CD14-positive monocyte (primary cell): ENCODE data around the gene PRKN. TPM values are rescaled to one million over a fixed set of nuclear protein-coding genes. Genes with fewer than 3 reads are reported as not detected.

Source experiments
- DNase-seq, 3 donors: peaks; one replicate each; pipeline ENCODE4 v3.0.0-alpha.2; 2011 to 2022
- H2AFZ ChIP-seq: 2 replicates; pipeline ENCODE4 v1.6.0; 2012; ENCODE audit warnings: mild to moderate bottlenecking, low read depth, low read length, inconsistent platforms; ENCODE audit not compliant: insufficient read depth, poor library complexity, severe bottlenecking
- H3K27ac ChIP-seq, 2 donors: 1 replicate in 1 of 2; 2 replicates in 1 of 2; pipeline ENCODE4 v1.5.1; 2012 to 2013; ENCODE audit warnings: low read length in 2 of 2, control low read depth in 1 of 2, inconsistent platforms in 1 of 2, low read depth in 1 of 2, mild to moderate bottlenecking in 1 of 2
- H3K27me3 ChIP-seq, 2 donors: one replicate each; pipeline versions ENCODE4 v1.6.0 to v1.6.1; 2011 to 2013; ENCODE audit warnings: low read length in 2 of 2; ENCODE audit not compliant: control insufficient read depth in 2 of 2, insufficient read depth in 2 of 2
- H3K36me3 ChIP-seq, 2 donors: replicated peaks in 1 of 2; 1 replicate in 1 of 2; 2 replicates in 1 of 2; pipeline versions ENCODE4 v1.5.1 to v1.6.1; 2012 to 2013; ENCODE audit warnings: low read length in 2 of 2, control low read depth in 1 of 2, inconsistent platforms in 1 of 2, mild to moderate bottlenecking in 1 of 2; ENCODE audit not compliant: insufficient read depth in 2 of 2, control insufficient read depth in 1 of 2
- H3K4me1 ChIP-seq, 2 donors: 1 replicate in 1 of 2; 2 replicates in 1 of 2; pipeline versions ENCODE4 v1.5.1 to v1.6.1; 2012 to 2013; ENCODE audit warnings: low read length in 2 of 2, control low read depth in 1 of 2, inconsistent platforms in 1 of 2, mild to moderate bottlenecking in 1 of 2, moderate library complexity in 1 of 2; ENCODE audit not compliant: insufficient read depth in 2 of 2, control insufficient read depth in 1 of 2
- H3K4me2 ChIP-seq: replicated peaks from 2 replicates; pipeline ENCODE3; 2012; ENCODE audit warnings: low read length, moderate library complexity, mild to moderate bottlenecking; ENCODE audit not compliant: poor library complexity, severe bottlenecking; ENCODE audit errors: extremely low read depth
- H3K4me3 ChIP-seq, 3 experiments: fragments of 200-600 bp in 1 of 3; sonication (generic) in 1 of 3; replicated peaks in 1 of 3; 1 replicate in 2 of 3; 2 replicates in 1 of 3; pipeline ENCODE4 v1.5.1; 2011 to 2013; ENCODE audit warnings: low read length in 3 of 3, mild to moderate bottlenecking in 3 of 3, control low read depth in 2 of 3, low read depth in 2 of 3, inconsistent platforms in 1 of 3, moderate library complexity in 1 of 3
- H3K79me2 ChIP-seq: 2 replicates; pipeline ENCODE4 v1.6.0; 2012; ENCODE audit warnings: mild to moderate bottlenecking, control low read depth, inconsistent platforms, low read length, moderate library complexity; ENCODE audit not compliant: insufficient read depth
- H3K9ac ChIP-seq: 2 replicates; pipeline ENCODE4 v1.6.0; 2017; ENCODE audit warnings: low read length, mild to moderate bottlenecking; ENCODE audit not compliant: insufficient read depth, poor library complexity, severe bottlenecking
- H3K9me3 ChIP-seq, 2 donors: replicated peaks in 1 of 2; 1 replicate in 1 of 2; 2 replicates in 1 of 2; pipeline versions ENCODE4 v1.5.1 to v1.6.1; 2012 to 2013; ENCODE audit warnings: low read length in 2 of 2, control low read depth in 1 of 2; ENCODE audit not compliant: control insufficient read depth in 1 of 2, insufficient read depth in 1 of 2
- H4K20me1 ChIP-seq: 2 replicates; pipeline ENCODE4 v1.6.0; 2012; ENCODE audit warnings: mild to moderate bottlenecking, low read length, control low read depth, moderate library complexity; ENCODE audit not compliant: insufficient read depth
- H3K27ac Mint-ChIP-seq, 7 donors: one replicate each; pipeline ENCODE4 v1.8.0; 2020; ENCODE audit warnings: mild to moderate bottlenecking in 7 of 7, mixed read lengths in 7 of 7, moderate library complexity in 6 of 7, inconsistent platforms in 2 of 7
- H3K27me3 Mint-ChIP-seq, 3 donors: one replicate each; pipeline ENCODE4 v1.8.0; 2021 to 2022; ENCODE audit warnings: low read depth in 3 of 3, mild to moderate bottlenecking in 3 of 3, mixed read lengths in 3 of 3, moderate library complexity in 3 of 3, inconsistent platforms in 1 of 3
- H3K36me3 Mint-ChIP-seq, 2 donors: one replicate each; pipeline ENCODE4 v1.8.0; 2020; ENCODE audit warnings: mixed read lengths in 2 of 2, inconsistent platforms in 1 of 2, mild to moderate bottlenecking in 1 of 2
- H3K4me1 Mint-ChIP-seq: one replicate; pipeline ENCODE4 v1.8.0; 2020; ENCODE audit warnings: mild to moderate bottlenecking, mixed read lengths
- H3K4me3 Mint-ChIP-seq, 2 donors: one replicate each; pipeline ENCODE4 v1.8.0; 2020; ENCODE audit warnings: mild to moderate bottlenecking in 2 of 2, mixed read lengths in 2 of 2, moderate library complexity in 1 of 2
- H3K9me3 Mint-ChIP-seq, 7 donors: one replicate each; pipeline ENCODE4 v1.8.0; 2020 to 2022; ENCODE audit warnings: mixed read lengths in 7 of 7, mild to moderate bottlenecking in 6 of 7, moderate library complexity in 6 of 7, inconsistent platforms in 2 of 7
- whole genome bisulfite sequencing: methylation state at CpG from one replicate; pipeline ENCODE4 v1.1.5; 2013; ENCODE audit warnings: missing lambda C conversion rate; ENCODE audit not compliant: insufficient coverage; 5-methylcytosine and 5-hydroxymethylcytosine counted together
- intact Hi-C, 2 donors: fragments of 100-400 bp; cut with micrococcal nuclease; formaldehyde crosslinking; loops; one replicate each; pipeline versions ENCODE4 v1.15.0 to v1.15.1; 2023
- polyA plus RNA-seq, 3 donors: library from polyadenylated mRNA; depleted of rRNA in 1 of 3; unstranded in 2 of 3; stranded (reverse) in 1 of 3; fragments of 300-500 nt in 2 of 3; fragments of >200 nt in 1 of 3; fragmentation: Illumina TruSeq in 2 of 3; gene quantifications; 1 replicate in 2 of 3; 2 replicates in 1 of 3; pipeline ENCODE4 v1.2.3, GENCODE V29; 2012 to 2021
- TF ChIP-seq, protein P1 (sequence below): fragments of 200-600 bp; IDR thresholded peaks from one replicate; pipeline ENCODE4 v1.8.0; 2022; ENCODE audit warnings: antibody characterized with exemption, mild to moderate bottlenecking

Gene PRKN
- polyA plus RNA-seq, 3 donors: 0.19 to 0.21 TPM; not detected in 1

DNA sequence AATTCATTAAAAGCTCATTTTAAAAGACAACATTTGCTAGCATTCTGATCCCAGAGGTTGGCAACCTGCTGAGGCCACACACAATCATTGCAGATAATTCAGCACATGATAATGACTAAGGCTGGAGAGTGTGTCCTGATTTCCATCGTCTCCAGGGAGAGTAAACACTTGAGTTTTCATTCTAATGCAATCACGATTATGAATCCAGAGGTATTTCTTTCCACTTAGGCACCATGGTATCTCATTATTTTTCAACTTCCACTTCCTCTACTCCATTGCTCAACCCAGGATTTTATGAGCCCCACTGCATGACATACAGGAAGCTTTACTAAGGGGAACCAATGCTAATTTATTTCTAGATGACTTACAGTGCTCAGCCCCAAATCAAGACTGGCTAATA is 1179.9 kb downstream of the PRKN start:
- intact Hi-C loops: no loop called here
- Histone ChIP-seq H3K79me2 (no peaks in the 10 kb centered on the region), H3K4me1 (no peaks in the 10 kb centered on the region), H3K27ac (no peak overlapping the region), H3K9ac (no peak overlapping the region), H3K9me3 (peaks cover 29 to 31% of the 10 kb centered on the region in 2 donors), H3K4me2 (no peak overlapping the region), H2AFZ (no peak overlapping the region), H3K27me3 (no peaks in the 10 kb centered on the region), H3K36me3 (no peaks in the 10 kb centered on the region), H4K20me1 (no peaks in the 10 kb centered on the region), H3K4me3 (no peak overlapping the region)
- H3K27ac Mint-ChIP-seq: no peak overlapping the region
- H3K4me1 Mint-ChIP-seq: peaks cover 2% of the 10 kb centered on the region
- peaks cover 12 to 29% (median 18%) of the 10 kb centered on the region in 7 donors for H3K9me3 Mint-ChIP-seq
- H3K36me3 Mint-ChIP-seq: no peaks in the 10 kb centered on the region
- 60% methylated on average over 1 of the region's 2 CpGs for WGBS
- DNase-seq: no peak
- H3K27me3 Mint-ChIP-seq: peaks cover 1 to 2% (median 1%) of the 10 kb centered on the region in 3 donors
- no peak overlapping the region for H3K4me3 Mint-ChIP-seq
- TF ChIP-seq, protein P1, sequence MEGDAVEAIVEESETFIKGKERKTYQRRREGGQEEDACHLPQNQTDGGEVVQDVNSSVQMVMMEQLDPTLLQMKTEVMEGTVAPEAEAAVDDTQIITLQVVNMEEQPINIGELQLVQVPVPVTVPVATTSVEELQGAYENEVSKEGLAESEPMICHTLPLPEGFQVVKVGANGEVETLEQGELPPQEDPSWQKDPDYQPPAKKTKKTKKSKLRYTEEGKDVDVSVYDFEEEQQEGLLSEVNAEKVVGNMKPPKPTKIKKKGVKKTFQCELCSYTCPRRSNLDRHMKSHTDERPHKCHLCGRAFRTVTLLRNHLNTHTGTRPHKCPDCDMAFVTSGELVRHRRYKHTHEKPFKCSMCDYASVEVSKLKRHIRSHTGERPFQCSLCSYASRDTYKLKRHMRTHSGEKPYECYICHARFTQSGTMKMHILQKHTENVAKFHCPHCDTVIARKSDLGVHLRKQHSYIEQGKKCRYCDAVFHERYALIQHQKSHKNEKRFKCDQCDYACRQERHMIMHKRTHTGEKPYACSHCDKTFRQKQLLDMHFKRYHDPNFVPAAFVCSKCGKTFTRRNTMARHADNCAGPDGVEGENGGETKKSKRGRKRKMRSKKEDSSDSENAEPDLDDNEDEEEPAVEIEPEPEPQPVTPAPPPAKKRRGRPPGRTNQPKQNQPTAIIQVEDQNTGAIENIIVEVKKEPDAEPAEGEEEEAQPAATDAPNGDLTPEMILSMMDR: no peak

DNA sequence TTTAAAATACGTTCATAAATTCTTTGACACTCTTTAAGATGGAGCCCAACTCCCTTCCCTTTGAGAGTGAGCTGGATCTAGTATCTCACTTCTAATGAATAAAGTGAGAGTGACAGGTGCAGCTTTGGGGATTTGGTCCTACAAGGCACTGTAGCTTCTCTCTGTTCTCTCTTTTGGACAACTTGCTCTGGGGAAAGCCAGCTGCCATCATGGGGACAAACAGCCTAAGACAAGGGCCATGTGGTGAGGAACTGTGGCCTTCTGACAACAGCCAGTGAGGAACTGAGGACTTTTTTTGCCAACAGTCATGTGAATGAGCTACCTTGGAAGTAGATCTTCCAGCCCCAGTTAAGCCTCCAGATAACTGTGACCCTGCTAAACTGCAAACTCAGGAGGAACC is 1180.9 kb downstream of the PRKN start:
- Histone ChIP-seq H3K36me3 (no peaks in the 10 kb centered on the region), H3K4me1 (no peaks in the 10 kb centered on the region), H3K79me2 (no peaks in the 10 kb centered on the region), H2AFZ (no peak overlapping the region), H3K4me3 (no peak overlapping the region), H3K27ac (no peak overlapping the region), H3K9me3 (peaks cover 21 to 30% of the 10 kb centered on the region in 2 donors), H3K4me2 (no peak overlapping the region), H3K9ac (no peak overlapping the region), H4K20me1 (no peaks in the 10 kb centered on the region), H3K27me3 (no peaks in the 10 kb centered on the region)
- no peak for DNase-seq
- H3K36me3 Mint-ChIP-seq: no peaks in the 10 kb centered on the region
- peaks cover 2% of the 10 kb centered on the region for H3K4me1 Mint-ChIP-seq
- no peak overlapping the region for H3K4me3 Mint-ChIP-seq
- intact Hi-C loops: no loop called here
- H3K27me3 Mint-ChIP-seq: peaks cover 0 to 2% (median 1%) of the 10 kb centered on the region in 3 donors
- no CpG with 5 or more reads among the region's 1 CpG for WGBS
- H3K9me3 Mint-ChIP-seq: peaks cover 8 to 20% (median 12%) of the 10 kb centered on the region in 7 donors
- TF ChIP-seq, protein P1: no peak
- no peak overlapping the region for H3K27ac Mint-ChIP-seq
